NCI-H2081 treated with DMSO at 0.1 percent for 48 hours (cell line): ENCODE data around the gene PPM1E.
"Not testable (repeated sequence)": the region's sequence is repeated elsewhere in the genome, so short reads cannot be mapped to it uniquely, and the experiment has no call there.

ENCODE experiments used
- DNase-seq: peaks from one replicate; lab custom pipeline; 2025; lab: John Stamatoyannopoulos, UW

Gene PPM1E

DNA sequence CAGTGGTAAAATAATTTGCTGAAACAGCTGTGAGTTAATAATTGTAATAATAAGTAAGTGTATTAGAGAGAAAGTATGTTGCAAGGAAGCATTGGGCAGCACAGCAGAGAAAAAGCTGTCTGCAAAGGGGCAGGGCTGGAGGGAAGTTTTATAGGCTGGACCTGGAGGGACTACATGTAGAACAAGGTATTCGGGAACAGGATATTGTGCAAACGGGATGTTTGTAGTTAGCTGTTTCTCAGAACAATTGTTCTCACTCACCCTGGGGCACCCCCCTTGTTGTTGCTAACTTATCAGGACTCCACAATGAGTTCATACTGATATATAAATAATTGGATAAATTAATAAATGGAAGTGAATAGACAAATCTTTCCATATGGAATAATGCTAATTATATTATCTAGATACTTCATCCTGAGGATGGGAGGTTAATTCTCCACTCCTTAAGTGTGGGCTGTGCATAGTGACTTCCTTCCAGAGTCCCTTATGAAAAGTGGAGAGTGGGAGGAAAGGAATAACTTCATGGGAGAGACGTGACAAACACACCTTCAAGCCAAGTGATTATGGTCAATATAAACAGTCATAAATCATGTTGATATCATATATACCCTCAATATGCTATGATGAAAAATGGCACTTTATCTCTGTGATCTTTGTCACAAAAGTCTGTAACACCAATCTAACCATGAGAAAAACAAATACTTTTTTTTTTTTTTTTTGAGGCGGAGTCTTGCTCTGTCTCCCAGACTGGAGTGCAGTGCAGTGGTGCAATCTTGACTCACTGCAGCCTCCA is 85.4 kb downstream of the PPM1E start:
- no peak for DNase-seq

- DNase-seq = not testable (repeated sequence)
These were observed 90.8 kb downstream of the PPM1E start for GRCh38 chr17:58846413-58846812.

GRCh38 chr17:58850106-58850505 is 94.5 kb downstream of the PPM1E start:
- not testable (repeated sequence) for DNase-seq

GRCh38 chr17:58865301-58865700 is 109.6 kb downstream of the PPM1E start:
- no peak for DNase-seq

- DNase-seq = no peak
These were observed 115.1 kb downstream of the PPM1E start for GRCh38 chr17:58870747-58871146.

DNA sequence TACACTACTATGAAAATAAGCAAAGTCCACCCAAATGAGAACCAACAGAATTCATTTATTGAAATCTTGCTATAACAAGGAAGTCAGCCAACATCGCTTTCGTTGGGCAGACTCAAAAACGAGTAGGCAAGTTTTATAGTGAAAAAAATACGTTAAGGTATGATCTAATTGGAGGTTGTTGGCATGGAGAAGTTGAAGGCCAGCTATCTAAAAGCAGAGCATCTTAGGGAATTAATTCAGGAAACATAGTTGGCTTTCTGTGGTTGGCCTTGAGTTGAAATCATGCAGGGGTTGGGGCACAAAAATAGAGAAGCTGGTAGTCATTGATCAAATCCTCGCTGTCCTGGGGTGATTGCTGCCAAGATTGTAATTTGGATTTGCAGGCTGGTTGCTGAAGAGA is 118.3 kb downstream of the PPM1E start:
- no peak for DNase-seq

GRCh38 chr17:58875261-58875660 is 119.6 kb downstream of the PPM1E start:
- DNase-seq = no peak

GRCh38 chr17:58884161-58884560 is 128.5 kb downstream of the PPM1E start:
- no peak for DNase-seq

DNA sequence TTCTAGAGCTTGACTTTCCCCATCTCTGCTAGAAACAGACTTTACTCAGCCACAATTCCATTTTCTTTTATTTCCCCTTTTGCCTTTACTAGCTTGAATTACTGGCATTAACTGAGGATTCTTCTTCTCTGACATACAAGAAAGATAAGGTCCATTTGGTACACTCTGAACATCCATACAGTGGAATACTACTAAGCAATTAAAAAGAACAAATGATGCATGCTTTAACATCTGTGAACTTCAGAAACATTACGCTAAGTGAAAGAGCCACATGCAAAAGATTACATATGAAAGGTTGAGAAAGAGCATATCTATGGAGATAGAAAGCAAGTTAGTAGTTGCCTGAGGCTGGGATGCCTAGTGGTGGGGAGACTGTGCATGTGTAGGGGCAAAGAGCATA is 130.9 kb downstream of the PPM1E start:
- DNase-seq = no peak

GRCh38 chr17:58889928-58890327 is 134.3 kb downstream of the PPM1E start:
- DNase-seq = no peak

DNA sequence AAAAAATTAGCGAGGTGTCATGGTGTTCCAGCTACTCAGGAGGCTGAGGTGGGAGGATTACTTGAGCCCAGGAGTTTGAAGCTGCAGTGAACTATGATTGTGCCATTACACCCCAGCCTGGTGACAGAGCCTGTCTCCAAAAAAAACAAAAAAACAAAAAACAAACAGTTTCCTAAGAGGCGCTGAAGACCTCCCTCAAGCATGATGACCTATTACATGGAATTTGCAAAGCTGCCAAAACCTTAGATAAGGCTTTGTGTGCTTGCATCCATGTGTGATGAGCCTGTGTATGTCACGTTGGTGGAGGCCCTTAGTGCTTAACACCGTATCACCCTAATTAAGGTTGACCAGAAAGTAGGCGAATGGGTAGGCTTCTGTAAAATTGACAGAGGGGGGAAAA is 143.5 kb downstream of the PPM1E start:
- DNase-seq = no peak

- no peak for DNase-seq
These were observed 146.7 kb downstream of the PPM1E start for GRCh38 chr17:58902322-58902721.

GRCh38 chr17:58911741-58912343 is 156.2 kb downstream of the PPM1E start:
- no peak for DNase-seq

- no peak for DNase-seq
These were observed 157.9 kb downstream of the PPM1E start for GRCh38 chr17:58913552-58913951.

DNA sequence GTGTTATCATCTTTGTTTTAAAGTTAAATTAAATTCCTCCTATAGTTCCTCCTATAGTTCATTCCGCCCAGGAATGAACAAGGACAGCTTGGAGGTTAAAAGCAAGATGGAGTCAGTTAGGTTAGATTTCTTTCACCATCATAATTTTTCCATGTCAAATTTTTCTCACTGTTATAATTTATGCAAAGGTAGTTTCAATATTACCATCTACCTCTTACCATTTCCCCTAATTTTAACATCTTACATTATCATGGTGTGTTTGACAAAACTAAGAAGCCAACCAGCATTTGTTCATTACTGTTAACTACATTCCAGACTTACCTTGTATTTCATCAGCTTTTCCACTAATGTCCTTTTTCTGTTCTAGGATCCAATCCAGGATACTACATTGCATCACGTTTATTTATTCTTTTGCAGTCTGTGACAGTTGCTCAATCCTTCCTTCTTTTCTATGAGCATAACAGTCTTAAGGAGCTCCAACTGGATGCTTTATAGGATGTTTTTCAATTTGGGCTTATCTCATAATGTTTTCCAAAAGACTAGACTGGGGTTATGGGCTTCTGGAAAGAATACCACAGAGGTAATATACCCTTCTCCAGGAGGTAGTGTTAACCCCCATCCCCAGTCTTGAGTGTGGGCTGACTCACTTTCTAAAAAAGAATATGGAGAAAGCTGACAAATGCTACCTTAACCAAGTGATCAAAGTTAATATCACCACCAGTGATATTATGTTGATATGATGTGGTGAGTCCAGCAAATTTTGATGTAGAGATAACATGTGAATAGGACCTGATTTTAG is 158.5 kb downstream of the PPM1E start:
- DNase-seq = no peak

DNA sequence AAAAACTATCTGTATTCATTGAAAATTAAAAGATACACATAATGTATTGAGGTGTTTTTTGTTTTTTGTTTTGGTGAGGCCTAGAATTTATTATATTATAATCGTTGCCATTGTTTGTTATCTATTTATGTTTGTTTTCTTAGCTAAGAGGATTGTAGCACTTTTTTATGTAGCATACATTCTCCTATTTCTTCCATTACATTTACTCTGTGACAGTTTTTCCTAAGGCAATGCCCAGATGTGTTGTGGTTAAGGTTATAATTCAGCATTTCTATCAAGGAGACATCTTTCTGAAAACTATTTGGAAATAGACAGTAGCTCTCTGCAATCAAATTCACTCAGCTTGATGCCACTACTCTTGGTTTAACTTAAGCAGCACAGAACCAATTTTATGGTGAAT is 161.6 kb downstream of the PPM1E start:
- DNase-seq = no peak

GRCh38 chr17:58918072-58918471 is 162.4 kb downstream of the PPM1E start:
- DNase-seq = peak; percentile 28

DNA sequence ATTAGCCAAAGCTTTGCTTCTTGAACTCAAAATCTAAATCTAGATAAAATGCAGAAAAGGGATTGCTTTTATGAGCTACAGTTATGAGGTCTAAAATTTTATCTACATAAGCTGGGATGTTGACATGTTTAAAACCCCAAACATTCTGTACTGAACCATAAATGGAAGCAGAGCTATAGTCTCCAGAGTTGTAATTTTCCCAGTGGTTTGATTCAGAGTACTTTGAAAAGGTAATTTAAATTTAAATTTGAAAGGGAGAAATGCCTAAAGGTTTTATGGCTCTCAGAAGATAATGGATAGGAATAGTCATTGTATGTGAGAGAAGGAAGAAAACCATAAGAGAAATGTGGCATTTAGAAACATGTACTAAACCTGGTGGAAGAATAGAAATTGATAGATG is 163.2 kb downstream of the PPM1E start:
- no peak for DNase-seq

- no peak for DNase-seq
These were observed 165.1 kb downstream of the PPM1E start for GRCh38 chr17:58920773-58921172.

GRCh38 chr17:58932956-58933355 is 177.3 kb downstream of the PPM1E start:
- no peak for DNase-seq

DNA sequence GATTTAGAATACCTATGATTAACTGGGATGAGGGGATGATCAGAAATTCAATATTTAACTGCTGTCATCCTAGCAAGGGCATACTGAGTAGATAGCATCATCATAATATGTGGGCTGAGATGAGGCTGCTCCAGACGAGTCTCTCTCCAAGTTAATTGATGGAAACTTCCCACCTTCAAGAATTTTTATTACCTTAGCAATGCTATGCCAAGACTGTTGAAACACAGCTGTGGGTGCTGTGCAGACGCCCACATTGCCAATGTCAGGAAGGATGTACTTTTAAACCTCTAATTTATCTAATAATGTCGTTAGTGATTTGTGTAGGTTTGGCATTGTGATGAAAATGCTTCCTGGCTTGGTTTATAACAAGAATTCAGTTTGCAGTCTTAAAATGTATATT is 180.6 kb downstream of the PPM1E start:
- DNase-seq = no peak

DNA sequence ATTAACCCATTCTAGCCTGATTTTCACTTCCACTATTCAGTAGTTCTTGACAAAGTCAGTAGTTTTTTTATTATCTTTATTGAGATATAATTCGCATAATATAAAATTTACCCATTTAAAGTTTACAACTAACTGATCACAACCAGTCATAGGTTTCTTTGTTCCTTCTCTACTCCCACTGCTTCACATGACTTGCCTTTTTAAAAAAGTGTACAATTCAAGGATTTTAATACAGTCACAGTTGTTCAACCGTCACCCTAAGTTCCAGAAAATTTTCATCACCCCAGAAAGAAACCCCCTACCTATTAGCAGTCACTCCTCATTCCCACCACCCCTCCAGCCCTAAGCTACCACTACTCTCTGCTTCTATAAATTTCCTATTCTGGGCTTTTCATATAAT is 188.5 kb downstream of the PPM1E start:
- DNase-seq = no peak

GRCh38 chr17:58947411-58947810 is 191.8 kb downstream of the PPM1E start:
- no peak for DNase-seq
